A549 treated with AZD9567 at 1 μM for 4 hours (cell line): Measurements from ENCODE around the gene THBD. TPM values are rescaled to one million over a fixed set of nuclear protein-coding genes. Genes with fewer than 3 reads are reported as not detected.

Experiments used
- total RNA-seq: library from RNA; stranded (reverse); fragments of 200-300 nt; extraction: Qiagen RNA extraction; gene quantifications from 5 replicates; pipeline ENCODE4 v1.2.3, GENCODE V29; 2022; ENCODE audit not compliant: insufficient read depth

THBD gene
- total RNA-seq: 69.0 to 97.1 TPM (median 85.3 TPM) in 5 replicates

GRCh38 chr20:23049201-23050075 is at the start of gene THBD:
Gene THBD, minus strand, starts transcription at chr20:23049672. Its CDS starts 168 bp downstream, at chr20:23049504.

GRCh38 chr20:23086056-23086566 is 36.6 kb upstream of the THBD start, which contains the start of gene CD93:
Gene CD93, minus strand, starts transcription at chr20:23086324. Its CDS starts 132 bp downstream, at chr20:23086192.

GRCh38 chr20:23034721-23035671 is 14.5 kb downstream of the THBD start, which contains the start of gene SSTR4:
Gene SSTR4, plus strand, starts transcription at chr20:23035312. Its CDS starts 172 bp downstream, at chr20:23035484.

Other genes starting within 250 kb of the THBD start
- gene SSTR4, start 14.4 kb downstream of the THBD start, total RNA-seq: 0.13 to 0.34 TPM (median 0.18 TPM) in 4 of 5 replicates, not detected in the other
- gene CD93, start 36.7 kb upstream of the THBD start, total RNA-seq: not detected in 5 replicates